Peyer's patch (tissue), 4 donors: ENCODE results near the gene ZBTB24. TPM values are rescaled to one million over a fixed set of nuclear protein-coding genes. Genes with fewer than 3 reads are reported as not detected.

Source experiments
- DNase-seq, 3 donors: peaks; one replicate each; pipeline ENCODE4 v3.0.0-alpha.2; 2017 to 2019
- H3K27ac ChIP-seq, 4 donors: fragments of 200-600 bp; sonication (generic); one replicate each; pipeline ENCODE4 v1.5.1; 2016 to 2019
- H3K27me3 ChIP-seq, 2 donors: fragments of 200-600 bp; sonication (generic); one replicate each; pipeline ENCODE4 v1.5.1; 2019
- H3K36me3 ChIP-seq, 3 donors: fragments of 200-600 bp; sonication (generic); one replicate each; pipeline ENCODE4 v1.5.1; 2016 to 2019
- H3K4me1 ChIP-seq, 4 donors: fragments of 200-600 bp; sonication (generic); one replicate each; pipeline ENCODE4 v1.5.1; 2016 to 2019
- H3K4me3 ChIP-seq, 4 donors: fragments of 200-600 bp; sonication (generic); 1 replicate in 3 of 4; 2 replicates in 1 of 4; pipeline ENCODE4 v1.5.1; 2016 to 2019; ENCODE audit warnings: mild to moderate bottlenecking in 1 of 4
- H3K9me3 ChIP-seq, 4 donors: fragments of 200-600 bp; sonication (generic); one replicate each; pipeline ENCODE4 v1.5.1; 2016 to 2019; ENCODE audit warnings: mild to moderate bottlenecking in 1 of 4
- POLR2A ChIP-seq, 2 donors: fragments of 450-650 bp; IDR thresholded peaks; one replicate each; pipeline ENCODE4 v1.5.1; 2017; ENCODE audit warnings: antibody characterized with exemption in 2 of 2, mild to moderate bottlenecking in 2 of 2, moderate library complexity in 2 of 2
- total RNA-seq, 4 donors: library from RNA; depleted of rRNA; stranded (reverse); fragments of >200 nt; gene quantifications; one replicate each; pipeline ENCODE4 v1.1.0, GENCODE V29; 2016
- TF ChIP-seq, protein P1 (sequence below), 6 experiments: fragments of 450-650 bp in 4 of 6; fragments of 200-600 bp in 2 of 6; sonication (generic) in 1 of 6; IDR thresholded peaks; one replicate each; pipeline ENCODE4 v1.5.1; 2017 to 2019; ENCODE audit warnings: antibody characterized with exemption in 6 of 6, mild to moderate bottlenecking in 3 of 6, moderate library complexity in 1 of 6

The ZBTB24 gene
- total RNA-seq, 4 donors from 2014 or later, result 6.7 to 11.6 (median 9.1) TPM

DNA sequence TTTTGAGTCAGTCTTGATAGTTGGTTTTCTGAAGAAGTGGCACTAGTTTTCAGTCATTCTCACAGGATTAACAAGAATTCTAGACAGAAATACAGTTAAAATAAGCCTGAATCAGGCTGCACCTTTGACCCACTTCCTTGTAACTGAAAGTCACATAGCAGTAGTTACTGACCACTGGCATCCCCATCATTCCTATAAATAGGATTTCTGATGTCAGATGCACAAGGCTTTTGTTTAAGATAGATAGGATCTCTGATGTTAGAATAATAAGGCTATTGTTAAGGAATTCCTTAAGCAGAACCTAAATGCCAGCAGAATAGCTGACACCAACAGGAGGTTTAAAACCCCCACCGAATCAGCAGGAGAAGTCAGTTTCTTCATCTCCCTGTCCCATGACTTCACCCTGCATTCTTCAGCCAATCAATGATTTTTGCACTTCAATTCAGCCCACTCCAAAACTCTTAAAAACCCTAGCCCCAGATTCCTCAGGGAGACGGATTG lies 30.6 kb upstream of the ZBTB24 start:
- H3K36me3 ChIP-seq, result no peaks in the 10 kb centered on the region
- H3K4me1 ChIP-seq, result no peaks in the 10 kb centered on the region
- TF ChIP-seq, protein P1, sequence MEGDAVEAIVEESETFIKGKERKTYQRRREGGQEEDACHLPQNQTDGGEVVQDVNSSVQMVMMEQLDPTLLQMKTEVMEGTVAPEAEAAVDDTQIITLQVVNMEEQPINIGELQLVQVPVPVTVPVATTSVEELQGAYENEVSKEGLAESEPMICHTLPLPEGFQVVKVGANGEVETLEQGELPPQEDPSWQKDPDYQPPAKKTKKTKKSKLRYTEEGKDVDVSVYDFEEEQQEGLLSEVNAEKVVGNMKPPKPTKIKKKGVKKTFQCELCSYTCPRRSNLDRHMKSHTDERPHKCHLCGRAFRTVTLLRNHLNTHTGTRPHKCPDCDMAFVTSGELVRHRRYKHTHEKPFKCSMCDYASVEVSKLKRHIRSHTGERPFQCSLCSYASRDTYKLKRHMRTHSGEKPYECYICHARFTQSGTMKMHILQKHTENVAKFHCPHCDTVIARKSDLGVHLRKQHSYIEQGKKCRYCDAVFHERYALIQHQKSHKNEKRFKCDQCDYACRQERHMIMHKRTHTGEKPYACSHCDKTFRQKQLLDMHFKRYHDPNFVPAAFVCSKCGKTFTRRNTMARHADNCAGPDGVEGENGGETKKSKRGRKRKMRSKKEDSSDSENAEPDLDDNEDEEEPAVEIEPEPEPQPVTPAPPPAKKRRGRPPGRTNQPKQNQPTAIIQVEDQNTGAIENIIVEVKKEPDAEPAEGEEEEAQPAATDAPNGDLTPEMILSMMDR (IDR thresholded peaks at IDR 0.05), result no peak
- TF ChIP-seq POLR2A (IDR thresholded peaks at IDR 0.05), result no peak
- DNase-seq, result no peak
- no peak overlapping the region for H3K27ac ChIP-seq
- no peaks in the 10 kb centered on the region for H3K27me3 ChIP-seq
- H3K9me3 ChIP-seq, result no peaks in the 10 kb centered on the region
- H3K4me3 ChIP-seq, result no peak overlapping the region

DNA sequence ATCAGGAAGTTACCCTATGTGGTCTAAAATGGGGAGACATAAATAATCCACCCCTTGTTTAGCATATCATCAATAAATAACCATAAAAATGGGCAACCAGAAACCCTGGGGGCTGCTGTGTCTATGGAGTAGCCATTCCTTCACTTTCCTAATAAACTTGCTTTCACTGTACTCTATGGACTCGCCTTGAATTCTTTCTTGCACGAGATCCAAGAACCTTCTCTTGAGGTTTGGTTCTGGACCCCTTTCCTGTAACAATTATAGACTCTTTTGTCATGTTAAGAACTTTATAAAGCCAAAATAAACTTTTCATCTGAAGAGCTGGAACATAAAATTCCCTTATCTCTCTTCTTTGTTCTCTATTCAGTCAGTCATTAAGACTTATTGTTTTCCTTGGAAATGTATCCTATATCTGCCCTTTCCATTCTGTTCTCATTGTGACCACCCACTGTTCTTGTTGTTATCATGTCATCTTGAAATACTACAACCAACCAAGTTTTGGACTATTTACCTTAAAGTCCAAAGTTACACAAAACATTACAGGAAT lies 29.3 kb upstream of the ZBTB24 start:
- Histone ChIP-seq H3K4me1 (no peaks in the 10 kb centered on the region), H3K36me3 (no peaks in the 10 kb centered on the region), H3K27me3 (no peaks in the 10 kb centered on the region), H3K4me3 (no peak overlapping the region), H3K9me3 (no peaks in the 10 kb centered on the region), H3K27ac (no peak overlapping the region)
- no peak for DNase-seq
- TF ChIP-seq POLR2A (IDR thresholded peaks at IDR 0.05), result no peak
- TF ChIP-seq, protein P1 (IDR thresholded peaks at IDR 0.05), result no peak

DNA sequence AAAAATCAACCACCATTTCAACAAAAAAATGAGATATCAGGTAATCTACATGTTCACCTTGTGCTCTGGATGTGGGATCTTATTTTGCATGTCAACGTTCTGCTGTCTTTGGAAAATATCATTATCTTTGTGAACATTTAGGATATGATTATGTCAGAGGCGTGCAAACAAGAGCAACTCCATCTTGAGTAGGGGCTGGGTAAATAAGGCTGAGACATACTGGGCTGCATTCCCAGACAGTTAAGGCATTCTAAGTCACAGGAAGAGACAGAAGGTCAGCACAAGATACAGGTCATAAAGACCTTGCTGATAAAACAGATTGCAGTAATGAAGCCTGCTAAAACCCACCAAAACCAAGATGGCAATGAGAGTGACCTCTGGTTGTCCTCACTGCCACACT lies 28.8 kb upstream of the ZBTB24 start:
- H3K36me3 ChIP-seq, result no peaks in the 10 kb centered on the region
- H3K4me1 ChIP-seq, result no peaks in the 10 kb centered on the region
- H3K27ac ChIP-seq, result no peak overlapping the region
- no peaks in the 10 kb centered on the region for H3K27me3 ChIP-seq
- DNase-seq, result no peak
- no peaks in the 10 kb centered on the region for H3K9me3 ChIP-seq
- TF ChIP-seq POLR2A (IDR thresholded peaks at IDR 0.05), result no peak
- TF ChIP-seq, protein P1 (IDR thresholded peaks at IDR 0.05), result no peak
- no peak overlapping the region for H3K4me3 ChIP-seq

DNA sequence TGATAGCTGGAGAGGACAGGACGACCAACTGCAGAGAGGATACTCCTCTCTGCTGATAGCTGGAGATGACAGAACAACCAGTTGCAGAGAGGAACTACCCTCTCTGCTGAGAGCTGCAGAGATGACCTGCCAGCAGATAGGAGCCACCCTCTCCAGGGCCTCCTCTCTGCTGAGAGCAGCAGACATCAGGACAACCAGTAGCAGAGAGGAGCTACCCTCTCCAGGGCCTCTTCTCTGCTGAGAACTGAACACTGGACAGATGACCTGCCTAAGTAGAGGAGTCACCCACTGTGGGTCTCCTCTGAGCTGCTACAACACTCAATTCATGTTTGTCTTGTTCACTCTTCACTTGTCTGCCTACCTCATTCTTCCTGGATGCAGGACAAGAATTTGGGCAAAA lies 27.3 kb upstream of the ZBTB24 start:
- Histone ChIP-seq H3K36me3 (no peaks in the 10 kb centered on the region), H3K9me3 (no peaks in the 10 kb centered on the region), H3K27me3 (no peaks in the 10 kb centered on the region), H3K4me3 (no peak overlapping the region), H3K27ac (no peak overlapping the region), H3K4me1 (no peaks in the 10 kb centered on the region)
- DNase-seq, result no peak
- TF ChIP-seq, protein P1 (IDR thresholded peaks at IDR 0.05), result no peak
- TF ChIP-seq POLR2A (IDR thresholded peaks at IDR 0.05), result no peak

DNA sequence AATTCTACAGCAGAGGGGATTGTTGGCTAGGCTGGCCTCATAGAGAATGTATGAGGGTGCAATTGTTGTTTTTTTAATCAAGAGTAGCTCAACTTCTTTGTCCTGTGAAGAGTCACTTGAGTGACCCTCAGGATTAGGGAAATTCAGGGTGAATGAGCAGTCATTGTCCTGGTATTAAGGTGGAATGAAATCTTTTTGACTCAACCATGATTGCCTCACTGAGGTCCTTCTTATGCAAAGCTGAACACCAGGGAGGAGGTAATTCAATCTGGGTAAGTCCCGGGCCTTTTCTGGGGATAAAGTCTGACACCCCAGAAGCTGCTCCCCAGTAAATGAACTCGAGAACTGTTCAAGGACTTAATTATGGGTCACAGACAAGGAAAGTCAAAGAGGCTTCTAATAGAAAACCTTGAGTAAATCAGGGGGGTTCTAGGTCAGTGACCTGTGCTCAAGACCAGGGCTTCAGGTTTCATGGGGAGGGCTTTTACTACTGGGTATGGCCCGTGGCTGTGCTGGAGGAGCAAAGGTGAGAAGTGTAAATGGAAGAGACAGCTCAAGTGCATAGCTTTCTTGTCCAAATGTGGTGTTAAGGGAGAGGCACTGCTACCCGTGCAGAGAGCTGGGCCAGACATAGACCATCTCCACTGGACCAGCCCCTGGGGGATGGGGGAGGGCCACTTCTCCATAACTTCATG lies 25.3 kb upstream of the ZBTB24 start:
- Histone ChIP-seq H3K27me3 (no peaks in the 10 kb centered on the region), H3K9me3 (no peaks in the 10 kb centered on the region), H3K36me3 (no peaks in the 10 kb centered on the region), H3K27ac (no peak overlapping the region), H3K4me1 (no peaks in the 10 kb centered on the region), H3K4me3 (no peak overlapping the region)
- no peak for DNase-seq
- no peak for TF ChIP-seq POLR2A (IDR thresholded peaks at IDR 0.05)
- TF ChIP-seq, protein P1 (IDR thresholded peaks at IDR 0.05), result no peak
